HG03521 (cell line): ENCODE results near the gene COL8A1.
"Not testable (repeated sequence)": the region's sequence is repeated elsewhere in the genome, so short reads cannot be mapped to it uniquely, and the experiment has no call there.

ENCODE experiments used
- ATAC-seq: cut with Tn5 transposase; IDR thresholded peaks from one replicate; pipeline ENCODE4 v1.9.1; 2021; ENCODE audit warnings: mild to moderate bottlenecking, moderate library complexity; ENCODE audit not compliant: unreplicated experiment

COL8A1 gene

GRCh38 chr3:99704417-99704816 lies 66.0 kb downstream of the COL8A1 start:
- ATAC-seq: no peak

- ATAC-seq: no peak
Observed at GRCh38 chr3:99706410-99706809, 68.0 kb downstream of the COL8A1 start.

DNA sequence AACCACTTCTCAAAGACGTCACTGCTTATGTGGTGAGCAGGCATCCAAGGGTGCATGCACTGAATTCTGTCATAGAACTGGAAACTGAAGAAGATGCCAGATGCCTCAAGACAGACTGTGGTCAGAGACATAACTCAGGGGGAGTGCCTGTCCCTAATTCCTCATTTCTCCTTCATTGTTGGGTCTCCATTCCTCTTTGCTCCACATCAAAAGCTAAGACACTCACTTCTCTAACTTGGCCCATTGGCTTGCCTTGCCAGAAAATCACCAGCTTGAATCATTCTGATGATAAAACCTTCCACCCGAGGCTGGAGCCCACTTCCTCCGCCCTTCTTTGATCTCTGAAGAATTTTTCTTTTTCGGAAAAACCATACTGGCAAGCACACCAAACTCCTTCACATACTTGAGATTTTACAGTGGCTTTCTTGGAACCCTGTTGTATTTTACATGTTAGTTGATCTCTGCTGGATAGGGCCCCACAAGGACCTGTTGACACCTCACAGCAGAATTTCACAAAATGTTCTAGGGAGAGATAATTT lies 69.9 kb downstream of the COL8A1 start:
- ATAC-seq: no peak

DNA sequence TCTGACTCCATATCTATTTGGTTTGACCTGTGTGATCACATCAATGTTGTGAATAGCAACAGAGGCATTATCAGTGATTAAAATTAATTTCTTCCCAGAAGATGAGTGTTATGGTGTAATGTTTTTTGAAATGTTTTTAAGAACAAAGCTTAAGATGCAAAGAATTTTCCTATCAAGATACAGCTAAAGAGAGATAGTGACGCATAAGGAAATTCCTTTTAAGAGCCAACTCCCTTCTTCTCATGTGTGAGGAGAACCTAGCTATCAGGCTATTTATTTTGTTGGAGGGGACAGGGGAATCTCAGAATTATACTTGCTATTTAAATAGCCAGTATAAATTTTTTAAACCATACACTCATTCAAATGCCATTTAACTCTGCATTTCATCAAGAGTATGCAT lies 71.3 kb downstream of the COL8A1 start:
- ATAC-seq: no peak

DNA sequence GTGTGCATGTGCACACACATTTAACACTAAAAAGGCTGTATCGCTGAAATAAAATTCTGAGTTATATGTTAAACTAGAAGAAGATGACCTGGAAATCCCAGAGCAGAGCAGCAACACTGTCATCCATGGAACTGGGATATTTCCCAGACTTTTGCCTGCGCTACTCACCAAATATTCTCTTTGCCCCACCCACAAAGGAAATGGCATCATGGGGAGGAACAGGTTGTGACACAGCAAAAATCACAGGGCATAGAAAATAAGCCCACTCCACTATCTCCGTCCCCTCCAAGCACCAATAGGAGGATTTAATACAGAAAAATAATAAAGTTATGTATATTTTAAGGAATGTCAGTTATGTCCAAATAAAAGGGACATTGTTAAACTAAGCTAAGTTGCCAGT lies 71.7 kb downstream of the COL8A1 start:
- no peak for ATAC-seq

DNA sequence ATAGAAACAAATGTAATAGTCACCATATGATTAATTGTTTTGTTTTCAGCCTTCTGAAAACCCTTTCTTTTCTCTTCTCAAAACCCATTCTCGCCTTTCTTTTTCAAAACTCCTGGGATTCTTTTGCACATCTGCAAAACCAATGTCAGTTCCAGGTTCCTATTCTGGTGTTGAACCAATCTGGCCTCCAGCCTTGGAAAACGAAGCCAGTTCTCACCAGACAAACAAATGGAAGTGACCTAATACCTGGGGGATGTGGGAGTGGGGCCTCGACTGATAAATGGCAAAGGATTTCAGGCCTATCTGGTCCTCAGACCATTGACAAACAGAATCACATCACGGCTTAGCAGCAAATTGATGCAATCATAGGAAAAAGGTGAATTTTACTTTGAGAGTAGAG lies 73.0 kb downstream of the COL8A1 start:
- ATAC-seq: no peak

- no peak for ATAC-seq
Observed at GRCh38 chr3:99712291-99712954, 74.0 kb downstream of the COL8A1 start.

GRCh38 chr3:99713440-99713839 lies 75.0 kb downstream of the COL8A1 start:
- no peak for ATAC-seq

DNA sequence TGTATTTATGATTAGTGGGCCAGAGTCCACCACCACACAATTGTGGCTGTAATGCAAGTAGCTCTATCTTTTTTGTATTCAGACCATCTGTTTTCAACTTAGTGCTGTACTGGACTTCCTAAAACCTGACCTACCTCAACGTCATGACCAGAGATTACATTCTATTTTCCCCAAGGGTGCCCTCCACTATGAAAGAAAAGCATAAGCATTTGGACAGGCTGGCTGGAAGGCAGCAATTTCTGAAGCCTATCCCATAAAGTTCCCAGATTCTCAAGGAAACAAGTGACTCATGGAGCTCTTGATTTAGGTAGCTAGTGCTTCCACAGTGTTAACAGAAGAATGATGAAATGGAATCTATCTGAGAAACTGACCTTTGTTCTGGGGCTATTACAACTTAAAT lies 75.8 kb downstream of the COL8A1 start:
- ATAC-seq: no peak

DNA sequence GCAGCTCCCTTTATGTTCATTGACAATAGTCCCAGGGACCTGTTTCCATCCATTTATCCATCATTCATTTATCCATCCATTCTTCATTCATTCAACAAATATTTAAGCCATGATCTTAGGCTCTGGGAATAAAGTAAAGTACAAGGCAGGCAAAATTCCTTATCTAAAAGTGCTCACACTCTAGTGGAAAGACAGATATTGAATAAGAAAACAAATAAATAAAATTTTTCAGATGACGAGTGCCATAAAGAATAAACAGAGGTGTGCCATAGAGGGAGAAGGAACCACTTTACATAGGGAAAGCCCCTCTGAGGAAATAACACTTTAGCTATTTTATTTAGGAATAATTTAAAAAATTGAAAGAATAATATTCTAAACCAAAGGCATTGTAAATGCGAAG lies 76.2 kb downstream of the COL8A1 start:
- ATAC-seq: no peak

DNA sequence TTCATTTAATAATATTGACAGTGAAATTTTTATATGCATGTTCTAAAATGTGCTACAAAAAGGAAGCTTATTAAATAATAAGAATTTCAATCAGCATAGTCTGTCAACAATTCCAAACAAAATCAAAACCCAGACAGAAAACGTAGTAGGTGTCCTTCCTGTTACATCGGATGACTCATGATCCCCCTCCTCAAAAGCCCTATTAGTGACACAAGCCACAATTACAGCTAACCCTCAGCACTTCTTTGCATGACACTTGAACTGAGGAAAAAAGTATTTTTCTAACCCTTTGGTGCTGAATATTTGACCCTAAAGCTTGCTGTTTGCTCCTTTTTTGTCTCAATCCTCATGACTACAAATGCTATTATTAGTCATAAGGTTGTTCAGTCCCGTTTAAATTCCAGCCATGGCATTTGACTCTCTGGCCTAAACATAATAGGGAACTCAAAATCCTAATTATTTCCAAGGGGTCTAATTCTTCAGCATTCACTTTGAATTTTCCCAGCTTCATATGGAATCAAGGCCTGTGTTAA lies 78.1 kb downstream of the COL8A1 start:
- no peak for ATAC-seq

DNA sequence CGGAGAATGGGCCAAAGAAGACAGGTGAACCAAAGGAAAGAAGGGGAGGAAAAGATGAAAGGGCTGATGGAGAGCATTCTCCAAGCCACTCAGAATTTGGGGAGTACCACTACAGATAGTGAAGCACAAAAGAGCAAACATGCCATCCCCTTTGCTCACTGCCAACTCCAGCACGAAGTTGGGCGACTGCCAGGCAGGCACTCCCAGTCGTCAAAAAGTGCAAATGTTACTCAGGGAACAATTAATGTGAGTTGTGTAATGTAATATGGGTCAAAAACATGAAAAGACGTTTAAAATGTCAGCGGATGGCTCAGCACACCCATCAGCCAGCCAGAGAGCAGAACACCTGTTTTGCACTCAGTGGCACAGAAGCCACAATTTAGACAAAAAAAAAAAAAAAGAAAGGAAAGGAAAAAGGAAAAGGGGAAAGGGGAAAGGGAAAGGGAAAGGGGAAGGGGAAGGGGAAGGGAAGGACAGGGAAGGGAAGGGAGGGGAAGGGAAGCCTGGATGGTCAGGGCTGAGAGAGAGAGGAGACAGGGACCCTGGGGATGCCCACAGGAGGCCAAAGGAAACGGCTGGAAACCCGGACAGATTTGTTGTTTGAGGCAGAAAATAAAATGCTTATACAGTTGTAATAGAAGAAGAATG lies 82.7 kb downstream of the COL8A1 start:
- no peak for ATAC-seq

GRCh38 chr3:99721633-99722007 lies 83.2 kb downstream of the COL8A1 start:
- ATAC-seq: no peak

DNA sequence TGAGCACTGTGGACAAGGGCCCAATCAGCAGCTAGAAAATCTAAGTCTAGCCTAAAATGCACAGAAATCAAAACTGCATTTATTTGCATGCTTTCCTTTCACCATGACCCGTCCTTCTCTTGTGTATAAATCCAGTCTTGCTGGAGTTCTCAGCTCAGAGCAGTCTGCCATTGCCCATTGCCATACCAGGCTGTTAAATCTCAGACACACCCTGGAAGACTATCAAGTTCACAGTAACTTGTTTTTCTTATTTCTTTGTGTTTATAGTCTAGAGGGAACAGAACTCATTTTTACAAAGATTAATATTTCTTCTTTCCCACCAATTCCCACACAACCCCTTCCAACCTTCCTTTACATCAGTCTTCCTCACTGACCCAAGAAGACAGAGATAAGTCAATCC lies 85.9 kb downstream of the COL8A1 start:
- no peak for ATAC-seq

DNA sequence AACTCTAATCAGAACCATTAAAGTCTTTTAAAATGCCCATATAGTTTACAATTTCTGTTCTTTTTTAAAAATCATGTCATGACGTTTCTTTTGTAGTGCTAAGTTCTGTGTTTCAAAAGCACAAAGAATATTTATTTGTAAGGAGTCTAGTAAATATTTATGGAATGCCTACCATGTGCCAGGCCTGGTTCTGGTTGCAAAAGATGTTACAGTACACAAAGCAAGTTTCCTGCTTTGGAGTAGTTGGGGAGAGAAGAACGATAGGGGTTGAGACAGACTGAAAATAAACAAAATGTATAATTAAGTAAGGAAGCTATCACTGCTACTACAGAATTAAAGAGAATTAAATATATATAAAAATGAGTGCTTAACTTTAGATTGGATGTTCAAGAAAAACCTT lies 92.5 kb downstream of the COL8A1 start:
- ATAC-seq: no peak

DNA sequence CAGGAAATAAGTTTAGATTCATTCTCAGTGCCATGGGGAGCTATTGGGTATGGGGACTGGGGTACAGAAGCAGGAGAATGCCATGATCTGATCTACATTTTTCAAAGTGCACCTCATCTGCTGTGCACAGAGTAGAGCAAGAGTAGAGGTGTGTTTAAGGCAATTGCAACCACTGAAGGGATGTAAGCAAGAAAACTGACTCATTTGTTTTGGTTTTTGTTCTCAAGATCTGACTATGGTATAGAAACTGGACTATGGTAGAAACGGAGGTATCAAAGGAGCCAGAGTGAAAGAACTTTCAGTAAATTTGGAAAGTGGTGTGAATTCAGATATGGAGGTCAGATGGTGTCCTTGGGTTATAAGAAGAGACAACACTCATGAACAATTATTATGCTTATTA lies 93.1 kb downstream of the COL8A1 start:
- ATAC-seq: no peak

DNA sequence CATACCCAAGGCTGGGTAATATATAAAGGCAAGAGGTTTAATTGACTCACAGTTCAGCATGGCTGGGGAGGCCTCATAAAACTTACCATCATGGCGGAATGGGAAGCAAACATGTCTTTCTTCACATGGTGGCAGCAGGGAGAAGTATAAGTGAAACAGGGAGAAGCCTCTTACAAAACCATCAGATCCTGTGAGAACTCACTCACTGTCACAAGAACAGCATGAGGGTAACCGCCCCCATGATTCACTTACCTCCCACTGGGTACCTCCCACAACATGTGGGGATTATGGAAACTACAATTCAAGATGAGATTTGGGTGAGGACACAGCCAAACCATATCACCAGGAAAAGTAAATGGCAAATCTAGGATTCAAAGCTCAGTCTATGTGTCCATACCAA lies 102.0 kb downstream of the COL8A1 start:
- ATAC-seq: not testable (repeated sequence)

- no peak for ATAC-seq
Observed at GRCh38 chr3:99741588-99741987, 103.2 kb downstream of the COL8A1 start.

GRCh38 chr3:99747915-99748314 lies 109.5 kb downstream of the COL8A1 start:
- no peak for ATAC-seq

- ATAC-seq: no peak
Observed at GRCh38 chr3:99751649-99752048, 113.3 kb downstream of the COL8A1 start.

GRCh38 chr3:99753268-99753975 lies 115.0 kb downstream of the COL8A1 start:
- ATAC-seq: peak; percentile 85

DNA sequence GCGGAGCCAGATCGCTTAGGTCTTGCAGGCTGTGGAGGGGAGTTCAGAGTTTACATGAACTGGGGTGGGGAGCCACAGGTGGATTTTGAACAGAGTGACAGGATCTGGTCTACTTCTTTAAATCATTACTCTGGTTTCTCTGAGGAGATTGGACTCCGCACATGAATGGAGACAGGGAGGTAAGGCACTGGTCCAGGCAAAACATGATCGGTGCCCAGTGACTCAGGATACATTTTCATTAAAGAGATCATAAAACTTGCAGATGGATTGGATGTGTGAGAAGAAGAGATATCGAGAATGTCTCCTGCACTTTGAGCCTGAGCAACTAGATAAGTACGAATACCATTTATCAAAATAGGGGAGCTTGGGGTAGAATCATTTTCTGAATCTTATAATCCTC lies 117.4 kb downstream of the COL8A1 start:
- ATAC-seq: no peak
